Osteocyte (in vitro differentiated cells): ENCODE measurements around the gene TMEM63C. TPM values are rescaled to one million over a fixed set of nuclear protein-coding genes. Genes with fewer than 3 reads are reported as not detected.

Experiments used
- DNase-seq: peaks from one replicate; pipeline ENCODE4 v3.0.0; 2021; ENCODE audit warnings: mixed read lengths; ENCODE audit not compliant: unreplicated experiment; ENCODE audit errors: extremely low spot score
- H3K27ac Mint-ChIP-seq: one replicate; pipeline ENCODE4 v1.8.0; 2021; ENCODE audit warnings: mild to moderate bottlenecking, mixed read lengths; ENCODE audit not compliant: unreplicated experiment
- H3K27me3 Mint-ChIP-seq: one replicate; pipeline ENCODE4 v1.8.0; 2021; ENCODE audit warnings: mixed read lengths; ENCODE audit not compliant: unreplicated experiment
- H3K36me3 Mint-ChIP-seq: one replicate; pipeline ENCODE4 v1.8.0; 2021; ENCODE audit warnings: mixed read lengths; ENCODE audit not compliant: unreplicated experiment
- H3K4me1 Mint-ChIP-seq: one replicate; pipeline ENCODE4 v1.8.0; 2021; ENCODE audit warnings: mixed read lengths; ENCODE audit not compliant: unreplicated experiment
- H3K4me3 Mint-ChIP-seq: one replicate; pipeline ENCODE4 v1.8.0; 2021; ENCODE audit warnings: mild to moderate bottlenecking, moderate library complexity, mixed read lengths; ENCODE audit not compliant: unreplicated experiment
- H3K9me3 Mint-ChIP-seq: one replicate; pipeline ENCODE4 v1.8.0; 2021; ENCODE audit warnings: mixed read lengths; ENCODE audit not compliant: unreplicated experiment
- CTCF ChIP-seq: fragments of 200-600 bp; sonication (generic); IDR thresholded peaks from 2 replicates; pipeline ENCODE4 v1.5.0; 2021; ENCODE audit warnings: antibody characterized with exemption, mild to moderate bottlenecking, moderate library complexity
- total RNA-seq: library from RNA; stranded (reverse); gene quantifications from 2 replicates; pipeline ENCODE4 v1.2.1, GENCODE V29; 2021

The TMEM63C gene
- total RNA-seq, 1 donor from 2014 or later: 0.11 TPM

- H3K36me3 Mint-ChIP-seq: no peaks in the 10 kb centered on the region
- no peak overlapping the region for H3K4me3 Mint-ChIP-seq
- no peak for DNase-seq
- peaks cover 6% of the 10 kb centered on the region for H3K27me3 Mint-ChIP-seq
- H3K9me3 Mint-ChIP-seq: no peaks in the 10 kb centered on the region
- H3K4me1 Mint-ChIP-seq: no peaks in the 10 kb centered on the region
- no peak overlapping the region for H3K27ac Mint-ChIP-seq
- TF ChIP-seq CTCF: no peak
These were observed 76.1 kb downstream of the TMEM63C start for GRCh38 chr14:77257700-77258099.

- no peak for TF ChIP-seq CTCF
- Mint-ChIP-seq H3K4me1 (no peaks in the 10 kb centered on the region), H3K9me3 (no peaks in the 10 kb centered on the region), H3K27ac (no peak overlapping the region), H3K27me3 (peaks cover 10% of the 10 kb centered on the region), H3K4me3 (no peak overlapping the region), H3K36me3 (no peaks in the 10 kb centered on the region)
- DNase-seq: no peak
These were observed 77.0 kb downstream of the TMEM63C start for GRCh38 chr14:77258566-77258965.

- no peaks in the 10 kb centered on the region for H3K4me1 Mint-ChIP-seq
- H3K36me3 Mint-ChIP-seq: no peaks in the 10 kb centered on the region
- H3K9me3 Mint-ChIP-seq: no peaks in the 10 kb centered on the region
- no peak for DNase-seq
- H3K27me3 Mint-ChIP-seq: peaks cover 15% of the 10 kb centered on the region
- no peak for TF ChIP-seq CTCF
- no peak overlapping the region for H3K4me3 Mint-ChIP-seq
- no peak overlapping the region for H3K27ac Mint-ChIP-seq
These were observed 77.6 kb downstream of the TMEM63C start for GRCh38 chr14:77259025-77259715.

GRCh38 chr14:77260199-77260598, 78.6 kb downstream of the TMEM63C start:
- no peak for DNase-seq
- Mint-ChIP-seq H3K4me1 (no peaks in the 10 kb centered on the region), H3K36me3 (no peaks in the 10 kb centered on the region), H3K4me3 (no peak overlapping the region), H3K27me3 (peaks cover 15% of the 10 kb centered on the region), H3K27ac (no peak overlapping the region), H3K9me3 (no peaks in the 10 kb centered on the region)
- TF ChIP-seq CTCF: no peak

GRCh38 chr14:77260631-77261030, 79.0 kb downstream of the TMEM63C start:
- no peak for DNase-seq
- no peaks in the 10 kb centered on the region for H3K36me3 Mint-ChIP-seq
- no peak for TF ChIP-seq CTCF
- no peak overlapping the region for H3K27ac Mint-ChIP-seq
- no peaks in the 10 kb centered on the region for H3K9me3 Mint-ChIP-seq
- peaks cover 15% of the 10 kb centered on the region for H3K27me3 Mint-ChIP-seq
- no peaks in the 10 kb centered on the region for H3K4me1 Mint-ChIP-seq
- no peak overlapping the region for H3K4me3 Mint-ChIP-seq
